ENCODE measurements around the gene WNT7B.

Gene WNT7B

GRCh38 chr22:45872659-45873263, 104.2 kb downstream of the WNT7B start:
- in situ Hi-C loops (cut with MboI; ENCODE audit: low pct_unique_long_range_greater_than_20kb, low sequenced_read_pairs, unreplicated experiment) = no loop called here

GRCh38 chr22:45871721-45872120, 105.2 kb downstream of the WNT7B start:
- in situ Hi-C loops (cut with MboI; ENCODE audit: low pct_unique_long_range_greater_than_20kb, low sequenced_read_pairs, unreplicated experiment) = no loop called here
- no peak for TF ChIP-seq CTCF (IDR thresholded peaks at IDR 0.05; ENCODE audit: extremely low read depth, insufficient read depth, missing control alignments)
- DNase-seq (ENCODE audit: low spot score) = no peak

More at GRCh38 chr22:45872659-45873263, 104.2 kb downstream of the WNT7B start:
- no peak for TF ChIP-seq CTCF (IDR thresholded peaks at IDR 0.05; ENCODE audit: extremely low read depth, insufficient read depth, missing control alignments)
- DNase-seq (ENCODE audit: low spot score) = no peak

All from GM13977 (cell line).